HepG2 (cell line): Measurements from ENCODE around the gene SDF2. TPM values are rescaled to one million over a fixed set of nuclear protein-coding genes. Genes with fewer than 3 reads are reported as not detected.

ENCODE experiments used
- CBX1 ChIP-seq: IDR thresholded peaks from one replicate; pipeline ENCODE4 v1.6.1; 2016; ENCODE audit warnings: antibody characterized with exemption, low read depth
- FOXM1 ChIP-seq: sonication (generic); formaldehyde crosslinking; IDR thresholded peaks from 2 replicates; pipeline ENCODE4 v1.5.0; 2020; ENCODE audit warnings: missing genetic modification reagents
- NCOA2 ChIP-seq: sonication (generic); formaldehyde crosslinking; IDR thresholded peaks from 2 replicates; pipeline ENCODE4 v1.8.0; 2022; ENCODE audit warnings: inconsistent platforms
- NR2F1 ChIP-seq, 2 experiments: fragments of 450-650 bp in 1 of 2; formaldehyde crosslinking in 1 of 2; IDR thresholded peaks; 2 replicates each; pipeline versions ENCODE4 v1.5.0 to v1.6.1; 2016 to 2020; ENCODE audit warnings: mild to moderate bottlenecking in 1 of 2, missing compliant biosample characterization in 1 of 2, missing genetic modification reagents in 1 of 2, moderate library complexity in 1 of 2
- SOX13 ChIP-seq, 3 experiments: fragments of 450-650 bp in 1 of 3; sonication (generic) in 1 of 3; formaldehyde crosslinking in 1 of 3; IDR thresholded peaks in 2 of 3; conservative IDR thresholded peaks in 1 of 3; 2 replicates each; pipeline versions ENCODE4 v1.5.0 to v1.6.1; 2016 to 2020; ENCODE audit warnings: antibody characterized with exemption in 1 of 3, mild to moderate bottlenecking in 1 of 3, missing compliant biosample characterization in 1 of 3, missing genetic modification reagents in 1 of 3, moderate library complexity in 1 of 3
- STAG1 ChIP-seq: sonication (generic); formaldehyde crosslinking; IDR thresholded peaks from 2 replicates; pipeline ENCODE4 v1.4.0; 2020; ENCODE audit warnings: missing genetic modification reagents
- ZBTB25 ChIP-seq: IDR thresholded peaks from 2 replicates; pipeline ENCODE4 v1.6.1; 2018; ENCODE audit warnings: missing genetic modification reagents
- ZBTB34 ChIP-seq: sonication (generic); formaldehyde crosslinking; IDR thresholded peaks from 2 replicates; pipeline ENCODE4 v1.8.0; 2022; ENCODE audit warnings: mild to moderate bottlenecking, missing genetic modification reagents
- ZNF142 ChIP-seq: sonication (generic); formaldehyde crosslinking; IDR thresholded peaks from 2 replicates; pipeline ENCODE4 v1.4.0; 2020; ENCODE audit warnings: missing genetic modification reagents
- ZNF18 ChIP-seq: sonication (generic); formaldehyde crosslinking; IDR thresholded peaks from 2 replicates; pipeline ENCODE4 v1.8.0; 2022; ENCODE audit warnings: mild to moderate bottlenecking, missing genetic modification reagents; ENCODE audit not compliant: insufficient replicate concordance
- ZNF546 ChIP-seq: sonication (generic); formaldehyde crosslinking; conservative IDR thresholded peaks from 2 replicates; pipeline ENCODE4 v1.8.1; 2023; ENCODE audit warnings: mild to moderate bottlenecking, missing genetic modification reagents
- ZNF776 ChIP-seq: sonication (generic); formaldehyde crosslinking; IDR thresholded peaks from 2 replicates; pipeline ENCODE4 v1.4.0; 2020; ENCODE audit warnings: mild to moderate bottlenecking, missing genetic modification reagents
- ZNF83 ChIP-seq: sonication (generic); formaldehyde crosslinking; IDR thresholded peaks from 2 replicates; pipeline ENCODE4 v1.4.0; 2020; ENCODE audit warnings: missing genetic modification reagents, mild to moderate bottlenecking, borderline replicate concordance
- ZSCAN9 ChIP-seq: IDR thresholded peaks from 2 replicates; pipeline ENCODE4 v1.6.1; 2016; ENCODE audit warnings: borderline replicate concordance
- polyA plus RNA-seq, 8 experiments: library from polyadenylated mRNA; depleted of rRNA in 3 of 8; stranded (reverse) in 7 of 8; unstranded in 1 of 8; fragments of >200 nt; fragmentation: Illumina TruSeq in 4 of 8; extraction: Trizol in 4 of 8; gene quantifications; 2 replicates each; pipeline versions ENCODE4 v1.2.1 to v1.2.3, GENCODE V29; 2011 to 2016; ENCODE audit warnings: low read depth in 4 of 8, missing spikeins in 1 of 8, mixed read lengths in 1 of 8; ENCODE audit not compliant: insufficient read depth in 1 of 8
- total RNA-seq, 5 experiments: library from RNA; depleted of rRNA; stranded (reverse); fragments of >200 nt; fragmentation: Illumina TruSeq; extraction: Trizol; gene quantifications; 2 replicates each; pipeline ENCODE4 v1.2.3, GENCODE V29; 2016; ENCODE audit warnings: low read depth in 1 of 5
- TF ChIP-seq, protein P1 (sequence below): sonication (generic); formaldehyde crosslinking; IDR thresholded peaks from 2 replicates; pipeline ENCODE4 v1.9.0; 2022; ENCODE audit warnings: missing genetic modification reagents, mild to moderate bottlenecking, borderline replicate concordance
- TF ChIP-seq, protein P2 (sequence below): IDR thresholded peaks from 2 replicates; pipeline ENCODE4 v1.6.1; 2012; ENCODE audit warnings: inconsistent platforms

Gene SDF2
- total and polyA plus RNA-seq, 2 of the 13 experiments (the other 11 are each of a cell fraction or from before 2014, with no cell fraction given), result 58.2 to 58.4 TPM

- TF ChIP-seq NR2F1 (CRISPR knock-in tag; IDR thresholded peaks at IDR 0.05), result no peak
- no peak; the same call in 1 of the 2 replicates for TF ChIP-seq ZBTB25 (CRISPR knock-in tag)
- TF ChIP-seq CBX1, result peak; percentile 73
- peak; percentile 18; the same call in 1 of the 2 replicates for TF ChIP-seq SOX13 (IDR thresholded peaks at IDR 0.05)
- TF ChIP-seq SOX13 (CRISPR knock-in tag; conservative IDR thresholded peaks at IDR 0.05 in 1 of 2, IDR thresholded peaks at IDR 0.05 in 1 of 2), result peak in 1 of 2 experiments; percentile 88; a peak in 2 of 4 replicates
- TF ChIP-seq STAG1 (CRISPR knock-in tag), result peak; percentile 25; the same call in 1 of the 2 replicates
- peak; percentile 60; the same call in 1 of the 2 replicates for TF ChIP-seq ZNF142 (CRISPR knock-in tag)
- TF ChIP-seq, protein P1, sequence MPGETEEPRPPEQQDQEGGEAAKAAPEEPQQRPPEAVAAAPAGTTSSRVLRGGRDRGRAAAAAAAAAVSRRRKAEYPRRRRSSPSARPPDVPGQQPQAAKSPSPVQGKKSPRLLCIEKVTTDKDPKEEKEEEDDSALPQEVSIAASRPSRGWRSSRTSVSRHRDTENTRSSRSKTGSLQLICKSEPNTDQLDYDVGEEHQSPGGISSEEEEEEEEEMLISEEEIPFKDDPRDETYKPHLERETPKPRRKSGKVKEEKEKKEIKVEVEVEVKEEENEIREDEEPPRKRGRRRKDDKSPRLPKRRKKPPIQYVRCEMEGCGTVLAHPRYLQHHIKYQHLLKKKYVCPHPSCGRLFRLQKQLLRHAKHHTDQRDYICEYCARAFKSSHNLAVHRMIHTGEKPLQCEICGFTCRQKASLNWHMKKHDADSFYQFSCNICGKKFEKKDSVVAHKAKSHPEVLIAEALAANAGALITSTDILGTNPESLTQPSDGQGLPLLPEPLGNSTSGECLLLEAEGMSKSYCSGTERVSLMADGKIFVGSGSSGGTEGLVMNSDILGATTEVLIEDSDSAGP (CRISPR knock-in tag), result peak; percentile 70
- TF ChIP-seq, protein P2, sequence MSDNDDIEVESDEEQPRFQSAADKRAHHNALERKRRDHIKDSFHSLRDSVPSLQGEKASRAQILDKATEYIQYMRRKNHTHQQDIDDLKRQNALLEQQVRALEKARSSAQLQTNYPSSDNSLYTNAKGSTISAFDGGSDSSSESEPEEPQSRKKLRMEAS, result peak; percentile 91
- 0 out of 2 replicates have a peak, but pooled peaks have one; percentile 34 for TF ChIP-seq ZNF776 (CRISPR knock-in tag)
- TF ChIP-seq ZBTB34 (CRISPR knock-in tag), result peak; percentile 91
- no peak for TF ChIP-seq FOXM1 (CRISPR knock-in tag)
- TF ChIP-seq ZNF18 (CRISPR knock-in tag), result peak; percentile 91
- peak; percentile 61 for TF ChIP-seq ZSCAN9 (CRISPR knock-in tag)
- TF ChIP-seq ZNF83 (CRISPR knock-in tag), result no peak
- TF ChIP-seq ZNF546 (CRISPR knock-in tag), result no peak
- TF ChIP-seq NCOA2 (CRISPR knock-in tag), result peak; percentile 85
Measured at GRCh38 chr17:28698253-28698941, 36.7 kb upstream of the SDF2 start (continued).
